GM12801 (cell line): ENCODE results near the gene DENND1A.

Source experiments
- TF ChIP-seq, protein P1 (sequence below): IDR thresholded peaks from one replicate; pipeline ENCODE4 v1.5.1; 2011; ENCODE audit warnings: control low read depth; ENCODE audit not compliant: insufficient read length; ENCODE audit errors: extremely low read depth

DENND1A gene

DNA sequence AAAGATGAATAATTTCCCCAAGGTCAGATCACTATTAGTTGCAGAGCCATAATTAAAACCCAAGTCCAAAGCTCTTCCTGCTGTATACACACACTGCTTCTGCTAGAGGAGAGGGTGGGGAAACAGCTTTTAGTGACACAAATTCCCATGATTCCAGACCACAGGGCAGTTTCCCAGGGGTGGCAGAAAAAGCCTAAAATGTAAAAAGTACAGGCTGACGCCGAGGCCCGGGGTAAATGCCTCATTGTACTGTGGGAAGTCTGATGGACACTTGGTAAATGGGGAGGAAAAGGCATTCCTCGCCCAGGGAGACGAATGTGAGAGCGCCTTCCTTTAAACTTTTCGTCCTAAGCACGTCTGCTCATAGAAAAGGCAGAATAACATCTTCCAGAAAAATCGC lies 65.7 kb downstream of the DENND1A start:
- TF ChIP-seq, protein P1, sequence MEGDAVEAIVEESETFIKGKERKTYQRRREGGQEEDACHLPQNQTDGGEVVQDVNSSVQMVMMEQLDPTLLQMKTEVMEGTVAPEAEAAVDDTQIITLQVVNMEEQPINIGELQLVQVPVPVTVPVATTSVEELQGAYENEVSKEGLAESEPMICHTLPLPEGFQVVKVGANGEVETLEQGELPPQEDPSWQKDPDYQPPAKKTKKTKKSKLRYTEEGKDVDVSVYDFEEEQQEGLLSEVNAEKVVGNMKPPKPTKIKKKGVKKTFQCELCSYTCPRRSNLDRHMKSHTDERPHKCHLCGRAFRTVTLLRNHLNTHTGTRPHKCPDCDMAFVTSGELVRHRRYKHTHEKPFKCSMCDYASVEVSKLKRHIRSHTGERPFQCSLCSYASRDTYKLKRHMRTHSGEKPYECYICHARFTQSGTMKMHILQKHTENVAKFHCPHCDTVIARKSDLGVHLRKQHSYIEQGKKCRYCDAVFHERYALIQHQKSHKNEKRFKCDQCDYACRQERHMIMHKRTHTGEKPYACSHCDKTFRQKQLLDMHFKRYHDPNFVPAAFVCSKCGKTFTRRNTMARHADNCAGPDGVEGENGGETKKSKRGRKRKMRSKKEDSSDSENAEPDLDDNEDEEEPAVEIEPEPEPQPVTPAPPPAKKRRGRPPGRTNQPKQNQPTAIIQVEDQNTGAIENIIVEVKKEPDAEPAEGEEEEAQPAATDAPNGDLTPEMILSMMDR, result no peak

DNA sequence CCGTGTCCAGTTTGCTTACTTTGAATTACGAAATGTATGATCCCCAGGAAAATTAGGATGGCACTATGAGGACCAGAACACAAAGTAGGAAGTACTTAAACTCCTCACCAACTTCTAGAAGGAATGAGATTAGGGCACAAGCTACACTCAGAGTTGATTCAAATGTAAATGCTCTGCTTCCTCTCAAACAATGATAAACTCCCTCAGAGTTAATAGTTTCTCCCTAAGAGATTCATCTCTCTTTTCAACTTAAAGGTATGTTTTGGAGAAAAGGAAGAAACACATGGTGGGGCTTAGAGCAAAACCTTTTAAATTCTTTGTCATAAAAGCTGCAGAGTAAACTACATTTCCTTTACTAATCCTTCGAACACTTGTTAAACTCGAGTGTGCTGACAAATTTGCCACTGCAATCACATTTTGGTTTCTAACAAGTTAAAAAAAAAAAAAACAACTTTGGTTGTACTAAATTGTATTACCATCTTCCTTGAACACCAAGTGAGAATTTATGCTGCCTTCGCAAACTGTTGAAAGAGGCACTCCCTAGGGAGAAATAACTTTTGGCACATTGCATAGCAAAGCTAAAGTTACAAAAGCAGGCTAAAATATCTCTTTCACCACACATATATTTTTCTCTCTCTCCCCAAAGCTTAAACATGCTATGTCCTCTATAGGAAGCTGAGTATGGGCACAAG lies 66.6 kb downstream of the DENND1A start:
- TF ChIP-seq, protein P1, result no peak

DNA sequence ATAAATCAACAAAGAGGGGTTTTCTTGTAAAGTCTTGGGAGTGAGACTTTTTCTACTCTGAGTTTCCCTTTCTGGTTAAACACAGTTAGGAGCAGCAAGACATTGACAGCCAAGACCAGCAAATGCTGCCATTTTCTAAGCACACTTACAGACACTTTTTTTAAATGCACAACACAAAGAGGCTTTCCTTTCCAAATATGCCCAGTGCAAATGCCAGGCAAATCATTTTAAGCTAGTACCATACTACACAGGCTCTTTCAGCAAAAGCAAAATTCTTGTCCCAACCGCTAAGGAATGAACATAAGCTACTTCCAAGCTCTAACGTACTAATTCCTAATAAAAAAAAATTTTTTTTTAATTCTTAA lies 68.2 kb downstream of the DENND1A start:
- TF ChIP-seq, protein P1, result no peak

DNA sequence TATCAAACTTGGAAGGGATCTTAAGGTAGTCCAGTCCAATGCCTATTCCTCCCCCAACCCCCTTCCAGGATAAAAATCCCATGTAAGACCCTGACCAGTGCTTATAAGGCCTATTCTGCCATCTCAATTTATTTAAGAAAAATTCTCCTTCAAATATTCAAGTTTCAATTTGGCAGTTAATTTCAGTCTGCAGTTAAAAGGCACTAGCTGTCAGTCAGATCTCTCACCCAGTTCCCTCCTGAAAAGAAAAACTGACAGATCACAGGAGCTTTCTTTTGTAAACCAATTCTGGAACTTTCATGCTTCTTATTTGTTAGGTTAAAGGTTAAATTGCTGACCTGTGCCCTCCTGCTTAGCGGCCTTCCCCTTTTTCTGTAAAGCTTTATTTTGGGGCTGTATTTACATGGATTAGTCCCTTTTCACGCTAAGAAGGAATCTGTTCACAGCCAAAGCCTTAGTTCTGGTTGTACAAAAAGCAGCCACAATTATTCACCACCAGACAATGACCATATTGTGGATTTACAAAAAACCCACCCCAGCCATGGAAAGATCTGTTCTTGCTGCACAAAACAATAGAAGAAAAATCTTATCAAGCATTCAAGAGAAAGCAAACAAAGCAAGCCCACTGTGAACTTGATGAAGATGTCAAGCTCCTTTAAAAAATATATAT lies 68.7 kb downstream of the DENND1A start:
- TF ChIP-seq, protein P1, result no peak

DNA sequence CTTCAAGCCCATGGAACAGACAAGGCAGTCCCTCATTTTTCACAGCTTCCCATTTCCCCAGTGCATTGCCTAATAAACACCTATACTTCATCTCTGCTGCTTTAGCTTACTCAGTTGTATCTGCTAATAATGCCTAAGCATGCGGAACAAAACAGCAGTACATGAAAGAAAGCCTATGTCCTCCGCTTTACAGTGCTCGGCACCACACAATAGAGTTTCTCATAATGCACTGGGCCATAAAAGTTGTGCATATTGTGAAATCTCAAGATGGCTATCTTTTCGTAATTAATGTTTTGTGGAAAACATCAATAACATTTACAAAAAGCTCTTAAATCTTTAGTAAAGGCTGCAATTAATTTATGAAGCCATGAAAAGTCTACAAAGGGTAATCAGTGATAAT lies 69.3 kb downstream of the DENND1A start:
- TF ChIP-seq, protein P1, result no peak

DNA sequence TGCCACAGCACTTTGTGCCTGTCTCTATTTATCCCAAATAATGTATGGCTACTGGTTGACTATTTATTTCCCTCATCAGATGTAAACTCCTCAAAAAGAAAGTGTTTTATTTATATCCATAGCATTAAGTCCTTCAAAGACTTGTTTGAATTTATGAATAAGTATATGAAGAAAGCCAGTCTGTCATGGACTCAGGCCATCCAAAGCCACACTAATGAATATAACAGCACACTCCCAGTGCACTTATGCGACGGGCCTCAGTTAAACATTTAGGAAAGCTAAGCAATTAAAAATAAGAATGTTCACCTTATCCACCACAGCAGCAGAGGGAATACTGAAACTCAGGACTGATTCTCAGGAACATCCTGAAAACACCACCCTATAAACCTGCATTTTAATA lies 77.5 kb downstream of the DENND1A start:
- TF ChIP-seq, protein P1, result no peak

DNA sequence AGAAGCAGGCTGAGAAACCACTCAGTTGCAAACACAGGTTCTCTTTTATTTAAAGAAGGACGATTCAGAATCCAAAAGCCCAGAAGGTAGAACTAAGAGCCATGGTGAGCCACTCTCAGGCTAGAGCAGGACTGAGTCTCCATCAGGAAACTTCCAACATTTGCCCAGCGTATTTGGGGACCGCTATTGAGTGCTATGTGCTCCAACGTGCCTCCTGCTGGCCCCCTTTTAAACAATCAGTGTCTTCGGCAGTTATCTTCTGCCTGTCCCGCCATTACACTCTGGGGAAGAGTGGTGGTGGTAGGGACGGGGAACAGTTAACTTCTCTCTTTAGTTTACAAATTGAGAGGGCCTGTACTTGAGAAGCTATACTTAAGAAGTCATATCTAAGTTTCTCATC lies 78.1 kb downstream of the DENND1A start:
- TF ChIP-seq, protein P1, result no peak
